CD4-positive, alpha-beta T cell treated with Interleukin-15 for 4 hours (primary cell): ENCODE measurements around the gene ANTXR1.

Experiments used
- DNase-seq: peaks from one replicate; pipeline ENCODE4 v3.0.0-alpha.2; 2020; ENCODE audit warnings: low spot score

The ANTXR1 gene

DNA sequence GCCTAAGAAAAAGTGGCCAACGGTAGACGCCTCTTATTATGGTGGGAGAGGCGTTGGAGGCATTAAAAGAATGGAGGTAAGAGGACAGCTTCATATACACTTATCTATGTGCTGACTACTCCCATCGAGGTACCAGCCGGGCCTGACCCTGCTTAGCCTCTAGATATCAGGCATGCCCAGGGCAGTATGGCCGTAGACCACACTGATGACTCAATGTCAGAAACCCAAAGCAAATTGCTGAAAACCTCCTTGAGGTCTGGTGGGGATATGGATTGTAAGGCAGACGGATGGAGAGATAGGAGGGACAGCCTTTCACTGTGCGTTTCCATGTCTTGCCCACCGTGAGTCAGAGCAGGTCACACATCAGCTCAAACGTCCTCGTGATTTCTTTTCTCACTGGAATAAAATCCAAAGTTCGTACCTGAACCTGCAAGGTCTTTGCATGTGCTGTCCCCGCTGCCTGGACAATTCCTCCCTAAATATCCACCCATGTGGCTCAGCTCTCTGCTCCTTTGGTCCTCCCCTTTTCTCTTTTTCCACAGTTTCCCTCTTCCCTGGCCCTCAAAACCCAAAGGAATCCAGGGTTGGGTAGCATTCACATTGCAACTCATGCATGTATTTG lies 168.9 kb downstream of the ANTXR1 start:
- no peak for DNase-seq

DNA sequence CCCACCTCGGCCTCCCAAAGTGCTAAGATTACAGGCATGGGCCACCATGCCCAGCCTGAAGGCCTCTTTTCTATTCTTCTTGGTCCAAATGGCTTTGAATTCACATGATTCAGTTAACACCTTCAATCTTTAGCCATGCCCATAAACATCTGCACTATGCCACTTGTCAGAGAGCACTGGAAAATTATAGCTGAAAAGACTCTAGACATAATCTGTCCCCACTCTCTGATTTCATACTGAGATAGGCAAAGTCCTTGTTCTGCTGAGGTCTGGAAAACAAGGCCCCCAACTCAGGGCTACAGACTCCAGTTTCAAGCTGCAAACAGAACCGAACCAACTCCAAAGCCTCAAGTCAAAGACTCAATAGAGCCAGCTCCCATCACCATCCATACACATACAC lies 170.7 kb downstream of the ANTXR1 start:
- DNase-seq: no peak

GRCh38 chr2:69184224-69184623 lies 171.2 kb downstream of the ANTXR1 start:
- no peak for DNase-seq

DNA sequence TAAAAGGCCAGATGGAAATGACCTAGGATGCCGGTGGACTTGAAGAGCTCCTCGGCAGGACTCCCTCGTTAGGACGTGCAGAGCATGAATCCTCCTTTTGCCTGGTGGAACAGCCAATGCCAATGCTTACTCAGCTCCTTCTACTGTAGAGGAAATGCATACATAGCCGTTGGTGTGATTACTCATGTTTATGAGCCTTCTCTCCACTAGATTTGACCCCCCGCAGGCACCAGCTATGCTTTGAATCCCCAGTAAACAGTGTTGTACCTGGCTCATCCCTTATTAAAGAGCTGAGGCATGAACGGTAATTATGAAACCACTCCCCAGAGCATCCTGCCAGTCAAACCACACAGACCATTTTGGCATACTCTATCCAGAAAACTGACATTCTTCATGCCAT lies 172.8 kb downstream of the ANTXR1 start:
- DNase-seq: no peak

- no peak for DNase-seq
Observed at GRCh38 chr2:69186614-69187013, 173.6 kb downstream of the ANTXR1 start.

GRCh38 chr2:69188182-69188900 lies 175.4 kb downstream of the ANTXR1 start:
- no peak for DNase-seq

DNA sequence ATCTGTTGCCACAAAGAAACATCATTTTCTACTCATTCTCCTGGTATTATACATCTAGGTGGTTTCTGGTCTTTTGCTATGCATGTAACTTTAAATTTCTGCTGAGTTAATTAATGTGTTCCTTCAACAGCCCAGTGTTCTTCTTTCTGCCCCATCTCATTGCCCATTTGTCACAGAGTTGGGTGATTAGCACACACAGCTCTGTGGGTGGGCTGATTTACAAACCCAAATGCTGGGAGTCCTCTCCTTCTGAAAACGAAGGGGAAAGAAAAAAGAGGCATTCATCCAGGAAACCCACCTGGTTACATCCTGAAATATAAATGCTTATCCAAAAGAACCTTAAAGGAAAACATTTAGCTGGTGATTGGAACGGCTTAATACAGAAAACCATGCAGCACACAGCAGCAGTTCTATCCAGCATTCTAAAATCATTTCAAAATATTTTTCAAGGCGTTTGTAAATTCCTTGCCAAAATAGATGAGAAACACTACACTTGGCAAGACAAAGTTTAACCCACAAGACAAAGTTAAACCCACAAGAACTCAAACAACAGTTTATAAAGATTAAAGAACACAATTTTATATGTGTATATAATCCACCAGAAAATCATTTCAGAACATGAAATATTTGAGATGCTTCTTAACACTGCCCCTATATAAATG lies 177.9 kb downstream of the ANTXR1 start:
- DNase-seq: no peak

DNA sequence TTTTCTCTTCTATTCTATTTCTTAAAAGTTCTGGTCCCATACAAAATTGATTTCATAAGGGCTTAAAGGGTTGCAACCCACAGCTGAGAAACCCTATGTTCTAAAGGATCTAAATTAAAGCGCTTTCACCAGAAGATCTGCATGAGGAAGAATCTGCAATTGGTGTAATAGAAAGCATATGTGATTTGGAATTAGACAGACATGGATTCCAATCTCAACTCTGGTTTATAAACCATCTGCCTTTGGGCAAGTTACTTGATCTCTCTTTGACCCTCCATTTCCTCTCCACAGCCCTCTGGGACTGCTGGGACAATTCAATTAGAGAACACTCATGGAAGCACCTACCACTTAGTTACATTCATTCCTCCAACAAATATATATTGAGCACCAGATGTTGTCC lies 178.7 kb downstream of the ANTXR1 start:
- DNase-seq: no peak

GRCh38 chr2:69192176-69192945 lies 179.4 kb downstream of the ANTXR1 start:
- DNase-seq: no peak

GRCh38 chr2:69195706-69196105 lies 182.7 kb downstream of the ANTXR1 start:
- no peak for DNase-seq

GRCh38 chr2:69196327-69197117 lies 183.5 kb downstream of the ANTXR1 start:
- DNase-seq: no peak

DNA sequence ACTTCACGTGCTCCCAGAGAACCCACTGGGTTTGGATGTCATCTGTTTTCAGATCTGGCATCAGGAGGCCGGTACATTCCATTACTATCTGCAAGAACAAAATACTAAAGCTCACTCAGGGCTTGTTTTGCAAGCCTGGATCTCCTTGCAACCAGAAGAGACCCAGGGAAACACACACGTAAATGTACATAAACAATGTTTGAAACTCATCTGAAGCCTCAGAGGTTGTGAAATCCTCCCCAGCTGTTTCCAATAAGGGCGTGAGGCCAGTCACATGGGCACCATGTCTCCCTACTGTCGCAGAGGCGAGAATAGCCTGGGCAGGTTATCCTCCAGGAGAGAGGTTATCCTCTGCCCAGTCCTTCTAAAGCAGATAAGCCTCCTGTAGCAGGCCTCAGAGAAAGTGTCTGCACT lies 187.1 kb downstream of the ANTXR1 start:
- DNase-seq: no peak

DNA sequence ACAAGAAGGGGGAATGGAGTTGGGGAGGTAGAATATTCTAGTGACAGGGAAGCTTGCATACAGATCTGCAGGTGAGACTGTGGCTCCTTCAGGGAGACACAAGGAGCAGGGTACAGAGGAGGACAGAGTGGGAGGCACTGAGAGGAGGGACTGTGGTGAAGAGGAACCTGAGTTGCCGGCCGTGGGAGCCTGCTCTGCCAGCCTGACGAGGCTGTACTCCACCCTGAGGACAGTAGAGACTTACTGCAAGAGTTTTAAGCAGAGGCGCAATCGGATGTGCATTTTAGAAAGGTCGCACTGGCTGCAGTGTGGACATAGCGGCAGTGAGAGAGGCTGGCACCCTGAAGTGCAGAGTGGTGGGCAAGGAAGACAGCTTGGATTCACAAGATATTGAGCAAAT lies 188.3 kb downstream of the ANTXR1 start:
- no peak for DNase-seq

- DNase-seq: no peak
Observed at GRCh38 chr2:69202327-69202726, 189.3 kb downstream of the ANTXR1 start.

GRCh38 chr2:69203166-69203985 lies 190.4 kb downstream of the ANTXR1 start:
- no peak for DNase-seq

DNA sequence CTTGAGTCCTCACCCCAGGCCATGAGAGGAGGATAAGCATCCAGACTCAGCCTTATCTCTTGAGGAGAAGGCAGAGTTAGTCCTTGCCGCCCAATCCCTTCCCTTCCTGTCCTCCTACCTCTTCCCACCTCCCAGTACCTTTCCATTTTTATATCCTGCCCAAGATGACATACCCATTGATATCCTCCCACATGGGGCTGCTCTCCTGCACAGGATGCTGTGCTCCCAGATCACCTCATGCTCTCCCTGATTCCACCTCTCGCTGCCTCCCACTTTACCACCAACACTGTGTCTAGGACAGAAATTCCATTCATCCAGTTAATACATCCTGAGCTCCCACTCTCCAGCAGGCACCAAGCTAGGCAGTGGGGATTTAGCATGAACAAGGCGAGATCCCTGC lies 191.7 kb downstream of the ANTXR1 start:
- DNase-seq: no peak

- DNase-seq: no peak
Observed at GRCh38 chr2:69205076-69205475, 192.1 kb downstream of the ANTXR1 start.

- no peak for DNase-seq
Observed at GRCh38 chr2:69205491-69205890, 192.5 kb downstream of the ANTXR1 start.

GRCh38 chr2:69208023-69208595 lies 195.1 kb downstream of the ANTXR1 start:
- no peak for DNase-seq

- no peak for DNase-seq
Observed at GRCh38 chr2:69209482-69209881, 196.5 kb downstream of the ANTXR1 start.

DNA sequence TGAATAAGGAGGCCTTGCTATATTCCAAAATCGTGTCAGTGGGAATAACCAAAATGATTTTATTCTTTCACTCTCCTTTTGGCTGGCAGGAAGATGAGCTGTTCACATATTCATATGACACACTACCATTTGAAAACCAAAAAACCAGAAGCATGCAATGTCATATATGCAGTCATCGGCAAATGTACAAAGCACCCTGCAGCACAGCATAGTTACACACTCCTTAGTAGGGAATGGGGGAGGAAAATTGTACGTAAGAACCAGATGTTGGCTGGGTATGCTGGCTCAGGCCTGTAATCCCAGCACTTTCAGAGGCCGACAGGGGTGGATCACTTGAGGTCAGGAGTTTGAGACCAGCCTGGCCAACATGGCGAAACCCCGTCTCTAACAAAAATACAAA lies 197.4 kb downstream of the ANTXR1 start:
- DNase-seq: no peak
